ENCODE results near the gene LRCH4. TPM values are rescaled to one million over a fixed set of nuclear protein-coding genes. Genes with fewer than 3 reads are reported as not detected.

LRCH4 gene
- total and polyA plus RNA-seq, 2 of the 13 experiments (the other 11 are each of a cell fraction or from before 2014, with no cell fraction given), result 7.0 to 9.3 TPM

GRCh38 chr7:100538654-100539435, 47.1 kb downstream of the LRCH4 start, which contains the start of gene AGFG2 (continued):
- TF ChIP-seq CREM (IDR thresholded peaks at IDR 0.05) (peak; percentile 94), CREM (CRISPR knock-in tag; IDR thresholded peaks at IDR 0.05) (no peak), MATR3 (CRISPR knock-in tag; IDR thresholded peaks at IDR 0.05) (no peak), SRY (CRISPR knock-in tag; IDR thresholded peaks at IDR 0.05) (peak; percentile 91), ZNF724P (CRISPR knock-in tag; IDR thresholded peaks at IDR 0.05; ENCODE audit: borderline replicate concordance) (peak; percentile 94), NPAS2 (CRISPR knock-in tag; IDR thresholded peaks at IDR 0.05; ENCODE audit: borderline replicate concordance) (no peak), XBP1 (CRISPR knock-in tag; IDR thresholded peaks at IDR 0.05) (no peak), LCORL (IDR thresholded peaks at IDR 0.05) (no peak), LCORL (CRISPR knock-in tag; IDR thresholded peaks at IDR 0.05) (peak; percentile 36; the same call in 1 of the 2 replicates), THAP9 (CRISPR knock-in tag; IDR thresholded peaks at IDR 0.05; ENCODE audit: borderline replicate concordance) (0 out of 2 replicates have a peak, but pooled peaks have one; percentile 32), MTA3 (CRISPR knock-in tag; IDR thresholded peaks at IDR 0.05) (no peak), SMAD3 (CRISPR knock-in tag; IDR thresholded peaks at IDR 0.05) (no peak), ZMAT3 (CRISPR knock-in tag; conservative IDR thresholded peaks at IDR 0.05) (peak; percentile 63; the same call in 1 of the 2 replicates), PHF21A (CRISPR knock-in tag; IDR thresholded peaks at IDR 0.05) (peak; percentile 76), ZNF703 (CRISPR knock-in tag; IDR thresholded peaks at IDR 0.05; ENCODE audit: borderline replicate concordance) (no peak), ZFY (CRISPR knock-in tag; IDR thresholded peaks at IDR 0.05) (peak; percentile 11; the same call in 1 of the 2 replicates), MED13 (CRISPR knock-in tag; IDR thresholded peaks at IDR 0.05) (peak; percentile 32; the same call in 1 of the 2 replicates), HOXD1 (CRISPR knock-in tag; IDR thresholded peaks at IDR 0.05) (peak; percentile 17; the same call in 1 of the 2 replicates), ZNF574 (CRISPR knock-in tag; IDR thresholded peaks at IDR 0.05) (peak; percentile 59), MNT (IDR thresholded peaks at IDR 0.05) (peak; percentile 96), SMAD1 (CRISPR knock-in tag; IDR thresholded peaks at IDR 0.05; ENCODE audit: borderline replicate concordance, low read depth) (no peak), ZEB1 (IDR thresholded peaks at IDR 0.05; ENCODE audit: insufficient replicate concordance, low read depth) (no peak), U2AF1 (optimal IDR thresholded peaks at IDR 0.05; ENCODE audit: low read depth, low read length) (no peak)
- TF ChIP-seq, protein P1, sequence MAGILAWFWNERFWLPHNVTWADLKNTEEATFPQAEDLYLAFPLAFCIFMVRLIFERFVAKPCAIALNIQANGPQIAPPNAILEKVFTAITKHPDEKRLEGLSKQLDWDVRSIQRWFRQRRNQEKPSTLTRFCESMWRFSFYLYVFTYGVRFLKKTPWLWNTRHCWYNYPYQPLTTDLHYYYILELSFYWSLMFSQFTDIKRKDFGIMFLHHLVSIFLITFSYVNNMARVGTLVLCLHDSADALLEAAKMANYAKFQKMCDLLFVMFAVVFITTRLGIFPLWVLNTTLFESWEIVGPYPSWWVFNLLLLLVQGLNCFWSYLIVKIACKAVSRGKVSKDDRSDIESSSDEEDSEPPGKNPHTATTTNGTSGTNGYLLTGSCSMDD (CRISPR knock-in tag; IDR thresholded peaks at IDR 0.05), result no peak

Measured in HepG2 (cell line).